ELF-1 (cell line): ENCODE data around the gene ZNF148.

ENCODE experiments used
- DNase-seq: peaks from one replicate; pipeline ENCODE4 v3.0.0-alpha.2; 2016; ENCODE audit warnings: low read depth, low spot score

The ZNF148 gene

DNA sequence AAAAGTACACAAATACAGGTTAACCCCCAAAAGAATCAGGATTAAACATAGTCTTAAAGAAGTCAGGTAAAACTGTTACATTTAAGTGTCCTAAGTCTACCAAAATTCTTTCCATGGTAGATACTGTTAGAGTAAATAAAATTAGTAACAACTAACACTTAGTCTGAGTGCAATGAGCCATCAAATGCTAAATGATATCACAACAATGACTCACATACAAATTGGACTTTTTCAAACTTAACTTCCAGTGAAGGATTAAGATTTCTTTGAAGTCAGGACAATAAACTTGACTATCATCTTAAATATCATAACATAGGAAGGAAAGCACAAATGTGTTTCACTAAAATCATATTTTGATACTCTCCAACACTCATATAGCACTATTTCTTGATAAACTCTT, 43.9 kb downstream of the ZNF148 start:
- no peak for DNase-seq

DNA sequence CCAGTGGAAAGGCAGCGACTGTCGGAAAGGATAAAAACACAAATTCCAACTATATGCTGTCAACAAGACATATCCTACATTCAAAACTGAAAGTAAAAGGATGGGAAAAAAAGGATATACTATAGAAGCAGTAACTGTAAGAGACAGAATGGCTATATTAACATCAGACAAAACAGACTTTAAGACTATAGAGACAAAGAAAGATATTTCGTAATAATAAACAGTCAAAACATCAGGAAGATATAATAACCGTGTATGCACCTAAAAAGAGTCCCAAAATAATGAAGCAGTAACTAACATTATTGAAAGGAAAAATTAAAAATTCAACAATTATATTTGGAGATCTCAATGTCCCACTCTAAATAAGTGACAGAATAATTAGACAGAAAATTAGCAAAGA, 48.2 kb downstream of the ZNF148 start:
- DNase-seq: no peak

GRCh38 chr3:125325746-125326145, 49.4 kb downstream of the ZNF148 start:
- DNase-seq: no peak

DNA sequence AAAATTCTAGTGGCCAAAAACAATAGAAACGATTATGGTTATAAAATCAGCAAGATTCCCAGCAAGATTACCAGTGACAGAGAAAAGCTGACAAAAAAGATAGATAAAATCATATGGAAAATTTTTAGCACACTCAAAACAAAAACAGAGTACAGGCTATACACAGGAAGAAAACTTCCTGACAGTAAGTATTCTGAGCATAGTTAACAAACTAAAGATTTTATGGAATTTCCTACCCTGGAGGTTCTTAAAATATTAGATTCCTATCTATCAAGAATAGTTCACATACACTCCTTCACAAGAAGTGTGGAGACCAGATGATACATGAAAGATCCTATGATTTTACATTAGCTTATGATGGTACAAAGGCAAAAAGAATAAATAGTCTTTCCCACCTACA, 50.8 kb downstream of the ZNF148 start:
- DNase-seq: no peak

DNA sequence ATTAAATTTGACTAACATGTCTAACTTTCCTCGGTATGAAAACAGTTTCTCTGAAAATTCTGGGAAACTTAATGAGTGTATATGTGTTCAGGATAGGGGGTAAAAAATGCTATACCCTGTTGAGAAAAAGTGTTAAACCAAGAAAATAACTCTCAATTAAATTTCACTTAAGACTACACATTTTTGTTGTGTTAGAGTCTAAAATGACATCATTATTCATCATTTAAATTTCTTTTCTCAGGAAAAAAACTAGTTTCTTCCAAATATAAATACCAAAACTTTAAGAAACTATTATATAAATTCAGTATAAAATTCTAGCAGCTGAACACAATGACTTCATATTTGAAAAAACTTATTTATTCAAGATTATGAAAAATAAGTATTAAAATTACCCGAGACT, 52.2 kb downstream of the ZNF148 start:
- DNase-seq: no peak

- no peak for DNase-seq
Measured at GRCh38 chr3:125322166-125322565, 53.0 kb downstream of the ZNF148 start.

DNA sequence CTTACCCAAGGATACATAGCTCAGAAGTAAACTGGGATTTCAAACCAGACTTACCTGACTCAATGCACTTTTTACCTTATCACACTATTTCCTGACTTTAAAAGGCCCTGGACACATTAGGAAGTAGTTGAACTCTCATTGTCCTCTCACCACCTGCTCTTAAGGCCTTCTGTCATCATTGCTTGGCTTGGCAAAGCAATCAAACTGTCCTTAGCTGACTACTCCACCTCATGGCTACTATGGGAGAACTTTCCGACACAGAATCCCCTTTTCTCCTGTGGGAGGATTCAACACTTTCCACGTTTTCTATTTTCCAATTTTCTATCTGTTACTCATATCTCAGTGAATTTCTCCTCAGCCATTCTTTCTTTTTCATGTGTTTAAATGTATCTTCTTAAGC, 55.4 kb downstream of the ZNF148 start:
- no peak for DNase-seq

GRCh38 chr3:125318871-125319270, 56.3 kb downstream of the ZNF148 start:
- DNase-seq: no peak

DNA sequence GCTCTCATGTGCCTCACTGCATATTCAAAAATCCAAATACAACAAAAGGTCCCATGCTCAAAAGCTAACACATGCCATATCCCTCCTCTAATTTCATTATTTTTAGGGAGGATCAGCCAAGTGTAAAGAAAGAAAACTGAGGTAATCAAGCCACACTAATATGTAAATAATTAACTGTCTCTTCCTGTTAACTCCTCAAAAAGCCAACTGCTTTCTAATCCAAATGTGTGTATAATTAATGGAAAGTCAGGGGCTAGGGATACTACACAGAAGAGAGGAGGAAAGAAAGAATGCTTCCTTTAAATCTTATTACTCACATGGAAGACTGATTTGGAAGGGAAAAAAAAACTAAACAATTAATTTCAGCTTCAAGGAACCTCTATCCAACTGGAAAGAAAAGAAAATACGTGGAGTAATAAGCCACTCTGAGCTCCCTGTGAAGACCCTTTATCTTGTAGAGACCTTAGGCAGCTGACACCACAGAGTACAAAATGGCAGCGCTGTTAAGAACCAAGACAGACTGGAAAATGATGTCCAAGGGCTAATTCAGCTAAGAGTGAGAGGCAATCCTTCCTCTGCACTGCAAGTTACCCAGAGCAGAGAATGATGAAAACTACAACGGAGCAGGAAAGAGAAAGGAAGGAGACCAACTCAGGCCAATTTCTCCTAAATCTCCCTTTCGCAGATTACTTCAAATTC, 56.8 kb downstream of the ZNF148 start:
- DNase-seq: no peak

GRCh38 chr3:125317761-125318160, 57.4 kb downstream of the ZNF148 start:
- no peak for DNase-seq

DNA sequence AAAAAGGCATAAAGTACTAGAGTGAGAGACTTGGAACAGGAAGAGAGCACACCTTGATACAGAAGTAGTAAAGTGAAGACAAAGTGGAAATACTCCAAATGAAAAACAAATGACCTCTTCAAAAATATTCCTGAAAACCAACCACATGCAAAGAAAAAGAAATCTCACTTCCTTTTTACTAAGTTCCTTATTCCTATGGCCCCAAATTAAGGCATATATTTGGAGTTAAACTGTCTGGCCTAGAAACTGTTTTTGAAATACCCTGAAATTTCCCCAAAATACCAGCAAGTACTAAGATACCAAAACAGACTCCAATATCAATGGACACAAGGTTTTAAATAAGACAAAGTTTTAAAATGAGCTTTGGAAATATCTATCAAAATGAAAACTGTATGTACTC, 58.2 kb downstream of the ZNF148 start:
- no peak for DNase-seq

- no peak for DNase-seq
Measured at GRCh38 chr3:125316246-125316645, 58.9 kb downstream of the ZNF148 start.

DNA sequence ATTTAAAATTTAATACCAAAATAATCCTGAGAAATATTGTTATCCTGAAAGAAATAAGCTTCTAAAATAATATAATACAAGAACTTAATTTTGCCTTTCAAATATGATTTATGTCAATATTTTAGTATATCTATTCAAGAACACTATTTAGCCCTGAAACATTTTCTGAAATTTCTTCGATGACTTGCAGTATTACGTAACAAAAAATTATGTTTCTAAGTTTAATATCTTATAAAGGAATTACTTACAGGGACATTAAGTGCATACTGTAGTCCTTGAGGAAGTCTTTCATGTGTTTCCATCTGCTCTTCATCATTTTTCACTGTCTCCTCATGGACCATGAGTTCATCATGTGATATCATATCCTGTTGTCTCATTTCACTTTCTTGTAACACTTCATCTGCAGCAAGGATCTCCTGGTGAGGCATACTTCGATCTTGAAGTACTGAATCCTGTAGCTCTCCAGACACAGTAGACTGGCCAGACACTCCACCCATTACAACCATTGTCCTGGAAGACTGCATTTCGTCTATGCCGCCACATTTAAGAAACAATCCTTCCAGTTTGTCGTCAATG, 62.0 kb downstream of the ZNF148 start:
- no peak for DNase-seq

DNA sequence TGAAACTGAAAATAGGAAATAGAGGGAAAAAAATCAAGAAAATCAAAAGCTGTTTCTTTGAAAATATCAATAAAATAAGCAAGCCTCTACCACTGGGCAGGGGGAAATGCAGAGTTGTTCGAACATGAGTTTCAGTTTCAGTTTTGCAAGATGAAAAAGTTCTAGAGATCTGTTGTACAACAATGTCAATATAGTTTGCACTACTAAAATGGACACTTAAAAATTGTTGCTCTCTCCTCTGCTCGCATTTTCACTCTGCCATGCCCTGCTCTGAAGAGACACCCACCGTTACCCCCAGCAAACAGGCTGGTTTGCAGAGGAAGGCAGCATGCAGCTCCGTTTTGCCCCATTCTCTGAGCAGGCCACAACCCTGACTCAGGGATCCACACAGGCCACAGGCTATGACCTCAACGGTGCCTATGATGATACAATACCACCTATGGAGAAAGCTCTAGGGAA, 64.5 kb downstream of the ZNF148 start:
- DNase-seq: no peak

- DNase-seq: no peak
Measured at GRCh38 chr3:125309476-125309875, 65.6 kb downstream of the ZNF148 start.

- DNase-seq: no peak
Measured at GRCh38 chr3:125306620-125307019, 68.5 kb downstream of the ZNF148 start.

DNA sequence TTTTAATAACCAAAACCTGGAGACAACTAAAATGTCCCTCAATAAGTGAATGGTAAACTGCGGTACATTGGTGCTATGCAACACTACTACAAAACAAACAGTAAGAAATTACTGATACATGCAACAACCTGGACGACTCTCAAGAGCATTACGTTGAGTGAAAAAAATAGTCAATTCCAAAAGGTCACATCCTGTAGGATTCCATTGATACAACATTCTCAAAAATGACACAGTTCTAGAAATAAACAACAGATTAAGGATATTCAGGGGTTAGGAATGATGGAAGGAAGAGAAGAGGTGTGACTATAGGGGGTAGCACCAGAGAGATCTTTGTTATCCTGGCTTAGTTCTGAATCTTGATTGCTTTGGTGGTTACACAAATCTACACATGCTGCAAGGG, 72.2 kb downstream of the ZNF148 start:
- DNase-seq: no peak

GRCh38 chr3:125300416-125300815, 74.7 kb downstream of the ZNF148 start:
- DNase-seq: no peak

DNA sequence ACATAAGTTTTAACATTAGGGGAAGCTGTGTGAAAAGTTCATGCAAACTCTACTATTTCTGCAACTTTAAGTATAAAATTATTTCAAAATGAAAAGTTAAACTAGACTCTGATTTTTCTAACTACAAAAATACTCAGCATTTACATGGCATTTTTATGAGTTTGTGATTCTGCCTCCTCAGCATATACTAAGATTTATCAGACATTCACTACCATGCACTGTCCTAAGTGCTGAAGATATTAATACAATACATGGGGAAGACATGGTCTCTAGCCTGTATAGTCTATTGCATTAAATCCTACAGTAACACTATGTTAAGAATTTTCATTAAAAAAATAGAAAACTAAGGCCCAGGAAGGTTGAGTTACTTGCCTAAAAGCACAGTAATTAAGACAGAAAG, 80.7 kb downstream of the ZNF148 start:
- no peak for DNase-seq

DNA sequence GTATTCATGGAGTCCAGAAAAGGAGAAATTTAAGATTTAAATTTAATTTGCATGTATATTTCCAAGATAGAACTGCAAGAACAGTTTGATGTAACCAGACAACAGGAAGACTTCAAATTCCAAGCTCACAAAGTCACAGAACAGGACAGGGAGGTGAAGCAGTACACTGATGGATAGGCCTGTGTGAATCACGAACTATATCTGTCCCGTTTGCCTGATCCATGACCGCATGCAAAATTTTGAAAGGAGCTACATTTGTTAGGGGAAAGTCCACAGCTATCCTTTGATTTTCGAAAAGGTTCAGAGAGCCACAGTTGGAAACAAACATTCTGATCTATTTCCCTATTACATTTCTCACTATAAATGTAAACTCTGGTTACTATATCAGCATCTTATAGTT, 83.1 kb downstream of the ZNF148 start:
- DNase-seq: no peak

GRCh38 chr3:125289429-125289981, 85.6 kb downstream of the ZNF148 start:
- no peak for DNase-seq

- DNase-seq: no peak
Measured at GRCh38 chr3:125287248-125287647, 87.9 kb downstream of the ZNF148 start.

- no peak for DNase-seq
Measured at GRCh38 chr3:125281381-125281780, 93.7 kb downstream of the ZNF148 start.
